Rectal smooth muscle tissue (tissue), 1 donor: ENCODE data around the gene BICD1.
"Not testable (repeated sequence)": the region's sequence is repeated elsewhere in the genome, so short reads cannot be mapped to it uniquely, and the experiment has no call there.

ENCODE experiments used
- H3K27ac ChIP-seq: one replicate; pipeline ENCODE4 v1.7.0; 2013; ENCODE audit warnings: low read depth, low read length, inconsistent platforms
- H3K27me3 ChIP-seq: one replicate; pipeline ENCODE4 v1.7.0; 2013; ENCODE audit warnings: low read length; ENCODE audit not compliant: control insufficient read depth, insufficient read depth
- H3K36me3 ChIP-seq: one replicate; pipeline ENCODE4 v1.7.0; 2013; ENCODE audit warnings: low read length; ENCODE audit not compliant: control insufficient read depth, insufficient read depth
- H3K4me1 ChIP-seq: one replicate; pipeline ENCODE4 v1.7.0; 2013; ENCODE audit warnings: low read length; ENCODE audit not compliant: control insufficient read depth, insufficient read depth
- H3K4me3 ChIP-seq: one replicate; pipeline ENCODE4 v1.7.0; 2013; ENCODE audit warnings: low read length
- H3K9ac ChIP-seq: one replicate; pipeline ENCODE4 v1.7.0; 2013; ENCODE audit warnings: low read length

The BICD1 gene

DNA sequence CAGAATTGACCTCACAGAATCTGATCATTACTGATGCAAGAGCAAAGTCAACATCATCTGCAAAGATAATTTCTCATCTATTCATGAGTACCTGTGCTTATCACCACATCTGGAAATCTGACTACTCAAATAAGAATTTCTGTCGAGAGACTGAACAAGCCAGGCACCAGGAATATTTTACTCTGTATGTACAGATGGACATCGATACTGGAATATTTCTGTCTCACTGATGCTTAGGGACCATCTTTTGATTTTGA, 105.2 kb downstream of the BICD1 start:
- H3K36me3 ChIP-seq: no peaks in the 10 kb centered on the region
- no peak overlapping the region for H3K9ac ChIP-seq
- H3K4me3 ChIP-seq: no peak overlapping the region
- H3K27ac ChIP-seq: no peak overlapping the region
- H3K4me1 ChIP-seq: no peaks in the 10 kb centered on the region
- no peaks in the 10 kb centered on the region for H3K27me3 ChIP-seq

DNA sequence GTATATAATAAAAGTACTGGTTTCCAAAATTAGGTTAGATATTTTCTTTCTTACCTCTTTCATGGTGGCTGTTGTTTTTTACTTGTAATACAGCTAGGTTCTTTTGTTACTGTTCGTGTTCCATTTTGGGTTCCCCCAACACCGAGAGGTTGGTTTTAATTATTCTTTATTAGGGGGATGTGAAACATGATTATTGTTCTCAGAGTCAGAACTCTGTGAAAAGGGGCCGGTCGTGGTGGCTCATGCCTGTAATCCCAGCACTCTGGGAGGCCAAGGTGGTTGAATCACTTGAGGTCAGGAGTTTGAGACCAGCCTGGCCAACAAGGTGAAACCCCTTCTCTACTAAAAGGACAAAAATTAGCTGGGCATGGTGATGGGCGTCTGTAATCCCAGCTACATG, 108.1 kb downstream of the BICD1 start:
- H3K36me3 ChIP-seq: no peaks in the 10 kb centered on the region
- H3K4me3 ChIP-seq: no peak overlapping the region
- H3K4me1 ChIP-seq: no peaks in the 10 kb centered on the region
- H3K27ac ChIP-seq: no peak overlapping the region
- H3K9ac ChIP-seq: no peak overlapping the region
- no peaks in the 10 kb centered on the region for H3K27me3 ChIP-seq

DNA sequence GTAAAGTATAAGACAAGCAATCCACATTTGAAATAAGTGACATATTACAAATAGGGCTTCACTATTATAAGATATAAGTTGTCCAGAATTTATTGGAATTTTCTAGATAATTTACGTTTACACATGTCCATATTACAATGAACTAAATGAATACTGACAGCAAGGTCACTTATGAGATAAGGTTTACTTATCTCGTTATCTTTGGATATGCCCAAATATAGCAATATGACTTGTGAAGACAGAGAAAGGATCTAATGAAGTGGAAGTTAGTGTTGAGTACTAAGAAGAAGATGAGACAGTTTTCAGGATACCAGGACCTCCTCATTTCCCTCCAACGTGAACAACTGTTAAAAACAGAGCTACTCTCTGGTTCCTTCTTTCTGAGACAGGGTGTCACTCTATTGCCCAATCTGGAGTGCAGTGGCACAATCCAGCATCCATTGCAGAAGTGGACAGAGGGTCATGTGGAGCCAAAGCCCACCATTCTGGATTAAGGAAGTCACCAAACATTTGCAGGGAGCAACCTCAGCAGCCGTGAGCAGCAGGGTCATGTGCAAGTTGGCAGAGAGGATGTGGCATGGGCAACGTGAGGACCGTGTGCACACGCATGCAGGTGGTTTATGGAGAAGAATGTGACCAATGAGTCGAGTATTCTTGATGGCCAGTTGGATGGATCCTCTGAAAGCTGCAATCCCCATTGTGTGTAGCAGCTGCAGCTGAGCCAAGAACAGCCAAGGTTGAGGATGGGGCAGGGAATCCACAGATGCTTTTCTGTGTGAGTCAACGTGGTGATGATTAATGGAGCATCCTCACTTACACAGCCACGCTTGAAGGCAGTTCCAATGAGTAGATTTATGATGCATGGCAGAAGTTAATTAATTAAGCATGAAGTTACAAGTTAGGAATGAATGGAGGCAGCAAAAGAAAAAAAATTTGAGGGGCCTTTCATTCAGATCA, 111.0 kb downstream of the BICD1 start:
- H3K27me3 ChIP-seq: no peaks in the 10 kb centered on the region

DNA sequence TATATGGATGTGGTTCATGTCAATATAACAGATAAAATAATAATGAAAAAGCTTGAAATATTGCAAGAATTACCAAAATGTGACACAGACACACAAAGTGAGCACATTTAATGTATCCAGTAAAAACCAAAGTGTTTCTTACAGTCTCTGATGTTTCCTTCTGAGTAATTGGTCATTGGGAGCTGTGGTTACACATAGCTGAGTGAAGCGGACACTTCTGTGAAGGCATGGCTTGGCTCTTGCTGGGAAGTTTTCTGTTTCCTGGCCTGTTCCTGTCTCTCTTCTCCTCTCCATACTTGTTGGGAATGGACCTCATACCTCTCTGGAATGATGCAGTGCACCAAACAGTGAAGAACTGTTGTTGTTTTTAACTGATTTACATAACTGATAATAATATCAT, 117.3 kb downstream of the BICD1 start:
- Histone ChIP-seq H3K9ac (no peak overlapping the region), H3K4me3 (no peak overlapping the region), H3K27me3 (no peaks in the 10 kb centered on the region), H3K36me3 (no peaks in the 10 kb centered on the region), H3K27ac (no peak overlapping the region), H3K4me1 (no peaks in the 10 kb centered on the region)

More for the DNA sequence above, 111.0 kb downstream of the BICD1 start:
- Histone ChIP-seq H3K36me3 (no peaks in the 10 kb centered on the region), H3K4me1 (no peaks in the 10 kb centered on the region), H3K27ac (no peak overlapping the region), H3K4me3 (no peak overlapping the region), H3K9ac (no peak overlapping the region)

DNA sequence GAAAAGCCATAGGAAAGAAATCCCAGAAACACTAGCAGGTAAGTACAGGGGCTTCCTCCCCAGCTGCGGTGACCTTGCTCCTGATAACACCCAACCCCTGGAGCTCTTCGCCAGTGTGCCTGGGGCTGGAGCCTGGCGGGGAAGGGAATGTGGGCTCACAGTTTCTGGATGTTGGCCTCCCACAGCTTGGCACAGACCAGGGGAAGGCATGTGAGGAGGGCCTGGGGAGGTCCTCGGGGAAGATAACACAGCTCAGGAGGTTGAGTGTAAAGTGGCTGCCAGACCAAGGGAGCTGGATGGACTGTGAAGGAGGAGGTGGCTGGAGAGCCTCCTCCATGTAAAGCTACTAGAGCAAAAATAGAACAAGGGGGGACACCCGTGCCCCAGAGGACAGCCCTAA, 120.1 kb downstream of the BICD1 start:
- no peak overlapping the region for H3K4me3 ChIP-seq
- no peaks in the 10 kb centered on the region for H3K27me3 ChIP-seq
- H3K9ac ChIP-seq: no peak overlapping the region
- H3K27ac ChIP-seq: no peak overlapping the region
- H3K36me3 ChIP-seq: no peaks in the 10 kb centered on the region
- no peaks in the 10 kb centered on the region for H3K4me1 ChIP-seq

DNA sequence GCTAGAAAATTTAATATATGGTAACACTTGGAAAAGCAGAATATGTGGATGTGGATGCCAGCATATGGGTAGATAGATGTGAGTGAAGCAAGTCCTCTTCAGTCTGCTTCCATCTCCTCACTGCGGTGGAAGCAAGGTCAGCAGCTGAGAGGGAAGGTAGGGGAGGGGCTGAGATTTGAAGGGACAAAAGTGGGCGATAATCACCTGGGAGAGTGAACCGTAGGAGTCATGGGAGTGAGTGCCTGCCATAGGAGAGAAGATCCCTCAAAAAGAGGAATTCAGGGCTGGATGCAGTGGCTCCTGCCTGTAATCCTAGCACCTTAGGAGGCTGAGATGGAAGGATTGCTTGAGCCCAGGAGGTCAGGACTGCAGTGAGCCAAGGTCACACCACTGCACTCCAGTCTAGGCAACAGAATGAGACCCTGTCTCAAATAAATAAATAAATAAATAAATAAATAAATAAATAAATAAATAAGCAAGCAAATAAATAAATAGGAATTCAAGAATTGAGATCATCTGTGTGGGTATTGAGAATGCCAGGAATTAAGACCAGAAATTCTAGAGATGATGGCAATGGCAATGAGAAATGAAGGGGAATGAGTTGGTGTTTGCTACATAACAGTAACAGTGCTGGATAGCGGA, 123.4 kb downstream of the BICD1 start:
- H3K9ac ChIP-seq: no peak overlapping the region
- no peaks in the 10 kb centered on the region for H3K36me3 ChIP-seq
- no peak overlapping the region for H3K4me3 ChIP-seq
- no peaks in the 10 kb centered on the region for H3K4me1 ChIP-seq
- H3K27ac ChIP-seq: no peak overlapping the region
- H3K27me3 ChIP-seq: no peaks in the 10 kb centered on the region

DNA sequence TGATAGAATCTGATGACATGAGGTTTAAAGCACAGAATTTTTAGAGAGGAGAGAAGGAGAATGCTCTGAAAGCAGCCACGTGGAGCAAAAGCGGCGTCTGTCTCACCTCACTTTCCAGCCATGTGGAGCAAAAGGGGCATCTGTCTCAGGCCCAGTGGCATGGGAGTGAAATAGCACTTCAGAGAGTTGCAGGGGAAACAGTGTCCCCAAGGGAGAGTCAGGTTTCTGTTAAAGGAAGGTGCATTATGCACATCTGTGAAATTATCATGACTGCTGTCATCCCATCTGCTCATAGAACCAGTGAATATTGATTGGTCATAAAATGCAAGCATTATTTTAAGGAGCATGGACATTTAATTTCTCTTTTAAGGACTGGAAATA, 124.0 kb downstream of the BICD1 start:
- H3K9ac ChIP-seq: no peak overlapping the region
- H3K27ac ChIP-seq: no peak overlapping the region
- no peak overlapping the region for H3K4me3 ChIP-seq
- no peaks in the 10 kb centered on the region for H3K4me1 ChIP-seq
- no peaks in the 10 kb centered on the region for H3K36me3 ChIP-seq
- H3K27me3 ChIP-seq: no peaks in the 10 kb centered on the region

DNA sequence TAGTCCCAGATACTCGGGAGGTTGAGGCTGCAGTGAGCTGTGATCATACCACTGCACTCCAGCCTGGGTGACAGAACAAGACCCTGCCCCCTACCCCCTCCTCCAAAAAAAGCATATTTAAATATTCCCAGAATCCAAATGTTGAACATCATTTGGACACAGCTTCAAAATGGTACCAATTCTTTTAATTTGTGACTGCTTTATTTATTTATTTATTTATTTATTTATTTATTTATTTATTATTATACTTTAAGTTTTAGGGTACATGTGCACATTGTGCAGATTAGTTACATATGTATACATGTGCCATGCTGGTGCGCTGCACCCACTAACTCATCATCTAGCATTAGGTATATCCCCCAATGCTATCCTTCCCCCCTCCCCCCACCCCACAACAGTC, 124.7 kb downstream of the BICD1 start:
- not testable (repeated sequence) for H3K27me3 ChIP-seq, H3K36me3 ChIP-seq, H3K27ac ChIP-seq, H3K4me1 ChIP-seq, H3K9ac ChIP-seq, H3K4me3 ChIP-seq

DNA sequence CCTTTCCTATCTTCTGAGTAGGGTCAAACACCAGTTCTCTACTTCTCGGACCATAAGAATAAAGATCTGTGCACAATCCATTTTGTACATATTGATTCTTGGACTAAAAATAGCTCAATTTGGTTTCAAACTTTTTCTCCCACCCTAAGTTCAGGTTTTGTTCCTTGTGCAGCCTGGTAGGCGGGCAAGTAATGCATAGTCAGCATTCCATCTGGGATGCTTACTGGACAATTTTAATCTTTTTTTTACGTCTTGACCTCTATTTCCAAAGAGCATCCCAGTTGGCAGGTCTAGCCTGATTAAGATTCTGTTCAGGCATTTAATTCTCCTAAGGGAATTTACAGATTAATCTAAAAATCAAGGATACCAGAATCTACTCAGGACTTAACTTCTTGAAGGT, 126.9 kb downstream of the BICD1 start:
- no peak overlapping the region for H3K27ac ChIP-seq
- no peaks in the 10 kb centered on the region for H3K4me1 ChIP-seq
- H3K4me3 ChIP-seq: no peak overlapping the region
- H3K27me3 ChIP-seq: no peaks in the 10 kb centered on the region
- no peaks in the 10 kb centered on the region for H3K36me3 ChIP-seq
- H3K9ac ChIP-seq: no peak overlapping the region

DNA sequence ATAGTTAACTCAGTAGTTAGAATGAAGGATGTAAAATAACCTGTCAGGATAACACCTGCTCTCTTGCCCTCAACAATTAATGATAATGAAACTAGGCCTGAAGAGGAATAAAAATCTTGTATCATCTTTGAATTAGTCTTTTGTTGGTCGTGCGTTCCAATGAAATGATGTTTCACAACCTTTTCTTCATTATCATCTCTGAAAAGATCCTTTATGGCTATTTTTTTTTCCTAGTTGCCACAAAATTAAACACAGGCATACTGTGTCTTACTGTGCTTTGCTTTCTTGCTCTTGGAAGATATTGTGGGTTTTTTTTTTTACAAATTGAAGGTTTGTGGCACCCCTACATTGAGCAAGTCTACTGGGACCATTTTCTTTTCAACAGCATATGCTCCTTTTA, 128.6 kb downstream of the BICD1 start:
- H3K4me1 ChIP-seq: no peaks in the 10 kb centered on the region
- no peak overlapping the region for H3K27ac ChIP-seq
- no peaks in the 10 kb centered on the region for H3K36me3 ChIP-seq
- H3K27me3 ChIP-seq: no peaks in the 10 kb centered on the region
- H3K9ac ChIP-seq: no peak overlapping the region
- no peak overlapping the region for H3K4me3 ChIP-seq

DNA sequence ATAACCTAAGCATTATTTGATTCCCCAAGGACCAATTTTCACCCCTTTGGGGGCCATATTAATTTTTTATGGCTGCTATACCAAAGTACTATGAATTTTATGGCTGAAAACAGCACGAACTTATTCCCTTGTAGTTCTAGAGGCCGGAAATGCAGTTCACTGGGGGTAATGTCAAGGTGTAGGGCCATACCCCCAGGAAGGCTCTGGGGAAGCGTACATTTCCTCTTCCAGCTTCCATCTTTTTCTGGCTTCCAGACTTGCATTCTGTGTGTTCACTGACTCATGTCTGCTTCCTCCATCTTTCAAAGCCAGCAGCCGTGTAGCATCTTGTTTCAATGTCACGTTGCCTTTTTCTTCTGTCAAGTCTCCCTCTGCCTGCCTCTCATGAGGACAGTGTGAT, 133.5 kb downstream of the BICD1 start:
- H3K27ac ChIP-seq: no peak overlapping the region
- H3K36me3 ChIP-seq: no peaks in the 10 kb centered on the region
- no peaks in the 10 kb centered on the region for H3K27me3 ChIP-seq
- no peak overlapping the region for H3K4me3 ChIP-seq
- no peaks in the 10 kb centered on the region for H3K4me1 ChIP-seq
- no peak overlapping the region for H3K9ac ChIP-seq

DNA sequence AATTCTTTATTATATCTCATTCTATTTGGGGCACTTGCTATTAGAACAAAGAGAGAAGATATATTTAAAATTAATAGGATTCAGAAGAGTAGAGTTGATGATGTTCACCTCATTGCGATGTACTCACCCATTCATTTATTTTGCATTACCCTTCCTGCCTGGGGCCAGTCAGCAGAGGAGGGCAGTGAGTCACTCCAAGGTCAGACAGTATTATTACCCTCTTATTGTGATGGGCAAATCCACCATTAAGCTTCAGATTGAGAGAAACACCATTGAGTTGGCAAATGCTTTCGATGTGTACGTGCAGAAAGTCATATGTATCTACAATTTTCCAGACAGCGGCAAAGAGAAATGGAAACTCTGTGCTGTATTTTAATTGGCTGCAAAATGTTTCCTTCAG, 134.2 kb downstream of the BICD1 start:
- no peaks in the 10 kb centered on the region for H3K27me3 ChIP-seq

DNA sequence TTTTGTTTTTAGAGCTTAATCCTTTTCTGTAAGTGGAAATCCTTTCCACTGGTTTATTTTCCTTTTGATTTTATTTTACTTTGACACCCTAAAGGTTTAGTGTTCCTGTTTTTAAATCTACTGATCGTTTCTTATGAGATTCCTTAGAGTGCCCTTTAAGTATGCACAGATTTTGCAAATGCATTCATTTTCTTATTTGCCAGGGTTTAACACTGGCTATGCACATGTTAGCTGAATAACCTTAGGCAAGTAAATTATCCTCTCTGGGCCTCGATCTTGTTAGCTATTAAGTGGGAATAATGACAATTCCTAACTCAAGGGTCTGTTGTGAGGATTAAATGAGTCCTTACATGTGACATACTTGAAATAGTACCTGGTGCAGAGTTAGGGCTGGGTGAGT, 136.0 kb downstream of the BICD1 start:
- Histone ChIP-seq H3K4me1 (no peaks in the 10 kb centered on the region), H3K36me3 (no peaks in the 10 kb centered on the region), H3K27ac (no peak overlapping the region), H3K9ac (no peak overlapping the region), H3K27me3 (no peaks in the 10 kb centered on the region), H3K4me3 (no peak overlapping the region)

More for the DNA sequence above, 134.2 kb downstream of the BICD1 start:
- H3K4me1 ChIP-seq: no peaks in the 10 kb centered on the region
- H3K9ac ChIP-seq: no peak overlapping the region
- no peak overlapping the region for H3K4me3 ChIP-seq
- no peak overlapping the region for H3K27ac ChIP-seq
- no peaks in the 10 kb centered on the region for H3K36me3 ChIP-seq
